Brain pericyte (primary cell): ENCODE results near the gene CRKL.
"Not testable (repeated sequence)": the region's sequence is repeated elsewhere in the genome, so short reads cannot be mapped to it uniquely, and the experiment has no call there.

ENCODE experiments used
- DNase-seq: peaks from one replicate; pipeline ENCODE4 v3.0.0-alpha.2; 2012; ENCODE audit warnings: low read depth, low spot score

Gene CRKL

DNA sequence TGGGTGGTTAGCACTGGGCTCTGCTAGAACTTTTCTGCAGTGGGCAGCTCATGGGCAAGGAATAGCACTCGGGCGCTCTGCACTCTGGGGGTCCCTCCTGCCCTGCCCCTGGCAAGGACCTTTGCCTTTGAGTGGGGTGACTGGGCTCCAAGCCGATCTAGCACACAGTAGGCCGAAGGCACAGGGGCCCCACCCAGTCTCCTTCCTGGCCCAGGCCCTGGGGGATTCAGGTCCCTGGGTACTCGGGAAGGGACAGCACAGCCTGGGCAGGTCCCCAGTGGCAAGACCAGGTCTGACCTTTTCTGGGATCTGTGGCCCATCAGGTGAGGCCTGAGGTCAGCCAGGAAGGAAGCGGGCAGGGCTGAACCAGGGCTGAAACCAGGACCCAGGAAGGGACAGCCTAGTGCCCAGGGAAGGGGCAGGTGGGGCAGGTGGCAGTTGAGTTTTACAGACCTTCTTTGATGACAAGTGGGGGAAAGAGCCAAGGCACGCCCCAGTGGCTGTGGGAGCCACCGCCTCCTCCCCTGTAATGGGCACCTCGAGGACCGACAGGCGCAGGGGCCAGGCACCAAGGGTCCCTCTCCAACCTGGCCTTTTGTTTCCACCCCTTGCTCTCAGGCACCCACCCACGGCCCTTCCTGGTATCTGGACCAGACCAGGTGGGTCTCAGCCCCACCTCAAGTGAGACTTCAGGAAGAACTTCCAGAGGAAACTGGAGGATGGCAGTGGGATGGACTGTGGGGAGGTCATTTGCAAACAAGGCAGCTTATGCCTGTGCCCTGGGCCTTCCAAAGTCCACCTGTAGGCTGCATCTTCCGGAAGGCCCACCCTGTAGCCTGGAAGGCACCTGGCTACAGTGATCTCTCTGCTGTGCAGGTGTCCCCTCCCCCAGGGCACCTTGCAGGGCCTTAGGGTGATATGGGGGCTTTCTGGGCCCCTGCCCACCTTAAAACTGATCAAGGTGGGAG is 49.0 kb downstream of the CRKL start:
- no peak for DNase-seq

DNA sequence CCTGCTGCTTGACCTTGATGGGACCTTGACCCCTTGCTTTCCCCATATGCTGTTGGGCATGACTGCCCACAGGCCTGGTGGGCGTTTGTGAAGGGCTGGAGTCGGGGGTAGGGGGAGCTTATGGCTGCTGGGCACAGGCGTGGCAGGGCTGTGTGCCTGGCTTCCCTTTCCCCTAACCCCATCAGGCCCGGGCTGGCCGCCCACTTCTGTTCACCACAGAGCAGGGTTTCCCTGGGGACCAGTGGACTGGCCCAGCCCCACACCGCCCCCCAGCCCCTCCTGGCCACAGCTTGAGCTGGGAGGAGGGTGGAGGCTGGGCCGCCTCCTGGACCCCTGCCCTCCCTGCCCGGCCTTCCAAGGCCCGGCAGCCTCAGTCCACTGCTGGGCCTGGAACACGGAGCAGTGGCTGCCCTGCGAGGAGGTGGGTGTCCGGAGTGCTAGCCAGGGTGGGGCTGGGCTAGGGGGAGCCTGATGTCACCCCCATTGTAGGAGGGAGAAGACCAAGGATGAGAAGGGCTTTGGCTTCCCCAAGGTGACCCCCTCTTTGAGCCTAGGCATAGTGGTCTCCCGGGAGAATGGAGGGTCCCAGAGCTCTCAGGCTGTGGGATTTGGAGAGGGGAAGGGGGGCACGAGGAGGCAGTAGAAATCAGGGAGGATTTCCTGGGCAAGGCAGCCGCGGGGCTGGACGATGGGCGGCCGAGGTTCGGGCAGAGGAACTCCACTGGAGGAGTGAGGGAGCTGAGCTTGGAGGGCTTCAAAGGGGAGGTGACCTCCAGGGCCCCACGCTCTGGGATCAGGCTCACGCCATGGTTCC is 49.9 kb downstream of the CRKL start, which contains the start of gene AIFM3:
AIFM3 (plus strand) TSS at position 373 of the 814 bp plus-strand sequence. CDS start 690 bp downstream, outside the sequence.
- DNase-seq: no peak

DNA sequence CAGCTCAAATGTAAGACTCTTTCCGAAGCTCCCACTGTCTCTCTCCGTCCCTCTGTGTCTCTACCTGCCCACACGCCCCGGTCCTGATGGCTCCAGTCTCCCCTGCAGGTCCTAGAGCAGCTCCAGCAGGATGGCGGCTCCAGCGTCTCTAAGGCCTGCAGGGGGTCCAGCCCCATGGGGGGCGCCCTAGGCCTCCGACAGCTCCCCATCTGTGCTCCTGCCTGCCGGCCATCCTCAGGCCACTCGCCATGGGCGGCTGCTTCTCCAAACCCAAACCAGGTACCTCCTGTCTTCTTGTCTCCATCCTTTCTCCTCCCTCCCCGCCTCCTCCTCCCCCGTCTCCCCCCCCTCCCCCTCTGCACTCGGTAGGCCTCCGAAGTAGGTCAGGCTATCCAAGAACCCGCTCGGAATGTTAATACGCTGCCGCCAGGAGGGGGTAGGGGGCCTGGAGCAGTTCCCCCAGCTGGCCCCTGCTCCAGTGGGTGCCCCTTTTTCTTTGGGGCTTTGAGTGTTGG is 50.5 kb downstream of the CRKL start:
- no peak for DNase-seq

DNA sequence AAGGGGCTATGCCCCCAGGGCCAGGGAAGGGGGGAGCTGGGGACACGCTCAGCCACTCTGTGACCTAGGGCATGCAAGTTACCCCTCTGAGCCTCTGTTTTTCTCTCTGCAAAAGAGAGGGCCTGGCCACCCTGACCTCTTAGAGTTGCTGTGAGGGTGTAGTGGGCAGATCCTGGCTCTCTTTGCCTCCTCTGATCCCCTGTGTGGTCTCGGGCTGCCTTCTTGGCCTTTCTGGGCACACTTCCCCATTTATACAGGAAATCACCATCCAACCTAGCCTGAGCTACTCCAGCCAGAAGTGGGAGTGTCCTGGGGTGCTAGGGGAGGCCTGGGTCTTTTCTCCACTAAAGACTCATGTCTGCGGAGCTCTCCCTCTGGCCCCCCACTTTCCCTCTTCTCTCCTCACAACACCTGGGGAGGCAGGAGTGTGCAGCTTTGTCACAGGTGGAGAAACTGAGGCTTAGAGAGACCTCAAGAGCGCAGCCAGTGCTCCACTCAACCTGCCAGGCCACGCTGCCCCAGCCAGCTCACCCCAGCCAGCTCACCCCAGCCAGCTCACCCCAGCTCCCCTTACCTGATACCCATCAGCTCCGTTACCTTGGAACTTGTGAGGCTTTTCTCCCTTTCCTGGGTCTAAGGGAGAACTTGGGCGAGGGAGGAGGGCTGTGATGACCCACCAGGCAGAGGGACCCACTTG is 51.2 kb downstream of the CRKL start:
- no peak for DNase-seq

DNA sequence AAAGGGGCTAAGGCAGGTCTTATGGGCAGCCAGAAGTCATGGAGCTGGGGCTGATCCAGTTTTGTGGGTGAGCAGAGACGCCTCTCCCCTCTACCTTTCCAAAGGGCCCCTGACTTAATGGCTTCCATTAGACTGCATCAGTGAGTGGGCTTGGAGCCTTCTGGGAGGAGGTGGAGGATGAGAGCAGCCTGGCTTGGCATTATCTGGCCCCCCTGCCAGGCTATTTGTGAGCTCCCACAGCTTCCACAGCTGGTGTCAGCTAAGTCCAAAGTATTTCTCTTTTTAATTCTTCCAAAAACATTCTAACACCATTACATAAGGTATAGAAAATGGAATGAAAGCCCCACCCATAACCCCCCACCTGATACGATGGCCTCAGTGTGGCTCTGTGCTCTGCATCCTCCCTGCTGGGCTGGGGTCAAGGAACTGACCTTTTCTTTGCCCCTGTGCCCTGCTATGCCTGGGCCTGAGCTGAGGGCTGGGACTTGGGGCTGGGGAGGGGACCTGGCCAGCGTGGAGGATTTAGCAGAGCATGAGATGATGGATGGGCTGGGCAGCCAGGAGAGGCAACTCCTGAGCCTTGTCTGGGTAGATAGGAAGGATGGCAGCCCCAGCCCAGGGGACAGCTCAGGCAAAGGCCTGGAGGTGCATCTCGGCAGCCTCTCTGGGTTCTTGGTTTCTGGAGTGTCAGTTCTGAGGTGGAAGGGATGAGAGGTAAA is 53.9 kb downstream of the CRKL start:
- DNase-seq: no peak

DNA sequence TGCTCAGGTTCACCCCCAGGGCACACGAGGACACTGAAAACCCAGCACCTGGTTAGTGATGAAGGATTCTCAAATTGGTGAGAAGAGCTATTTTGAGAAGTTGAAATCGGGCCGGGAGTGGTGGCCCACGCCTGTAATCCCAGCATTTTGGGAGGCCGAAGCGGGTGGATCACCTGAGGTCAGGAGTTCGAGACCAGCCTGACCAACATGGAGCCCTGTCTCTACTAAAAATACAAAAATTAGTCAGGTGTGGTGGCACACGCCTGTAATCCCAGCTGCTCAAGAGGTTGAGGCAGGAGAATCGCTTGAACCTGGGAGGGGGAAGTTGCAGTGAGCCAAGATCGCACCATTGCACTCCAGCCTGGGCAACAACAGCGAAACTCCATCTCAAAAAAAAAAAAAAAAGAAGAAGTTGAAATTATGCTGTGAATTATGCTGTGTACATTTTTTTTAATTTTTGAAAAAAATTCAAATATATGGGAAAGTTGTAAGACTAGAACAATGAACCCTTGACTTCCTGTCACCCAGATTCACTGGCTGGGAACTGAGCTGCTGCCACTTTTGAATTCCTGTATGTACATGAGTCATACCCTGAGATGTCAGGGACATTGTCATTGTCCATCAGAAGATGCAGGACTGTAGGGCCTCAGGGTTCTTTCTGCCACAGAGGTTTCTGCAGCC is 54.9 kb downstream of the CRKL start:
- not testable (repeated sequence) for DNase-seq

DNA sequence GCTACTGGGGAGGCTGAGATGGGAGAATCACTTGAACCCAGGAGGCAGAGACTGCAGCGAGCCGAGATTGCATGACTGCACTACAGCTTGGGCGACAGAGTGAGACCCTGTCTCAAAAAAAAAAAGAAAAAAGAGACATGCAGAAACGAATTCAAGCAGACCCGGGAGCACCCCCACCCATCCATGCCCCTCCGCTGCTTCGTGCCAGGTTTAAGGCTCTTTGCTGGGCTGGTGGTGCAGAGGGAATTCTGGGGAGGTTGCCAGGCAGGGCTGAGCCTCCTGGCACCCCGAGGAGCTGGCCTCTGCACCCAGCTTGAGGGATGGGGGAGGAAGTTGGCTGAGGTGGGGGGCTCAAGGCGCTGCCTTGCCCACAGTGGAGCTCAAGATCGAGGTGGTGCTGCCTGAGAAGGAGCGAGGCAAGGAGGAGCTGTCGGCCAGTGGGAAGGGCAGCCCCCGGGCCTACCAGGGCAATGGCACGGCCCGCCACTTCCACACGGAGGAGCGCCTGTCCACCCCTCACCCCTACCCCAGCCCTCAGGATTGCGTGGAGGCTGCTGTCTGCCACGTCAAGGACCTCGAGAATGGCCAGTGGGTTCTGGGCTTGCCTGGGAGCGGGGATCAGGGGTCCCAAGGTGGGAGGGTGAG is 55.8 kb downstream of the CRKL start:
- DNase-seq: no peak

DNA sequence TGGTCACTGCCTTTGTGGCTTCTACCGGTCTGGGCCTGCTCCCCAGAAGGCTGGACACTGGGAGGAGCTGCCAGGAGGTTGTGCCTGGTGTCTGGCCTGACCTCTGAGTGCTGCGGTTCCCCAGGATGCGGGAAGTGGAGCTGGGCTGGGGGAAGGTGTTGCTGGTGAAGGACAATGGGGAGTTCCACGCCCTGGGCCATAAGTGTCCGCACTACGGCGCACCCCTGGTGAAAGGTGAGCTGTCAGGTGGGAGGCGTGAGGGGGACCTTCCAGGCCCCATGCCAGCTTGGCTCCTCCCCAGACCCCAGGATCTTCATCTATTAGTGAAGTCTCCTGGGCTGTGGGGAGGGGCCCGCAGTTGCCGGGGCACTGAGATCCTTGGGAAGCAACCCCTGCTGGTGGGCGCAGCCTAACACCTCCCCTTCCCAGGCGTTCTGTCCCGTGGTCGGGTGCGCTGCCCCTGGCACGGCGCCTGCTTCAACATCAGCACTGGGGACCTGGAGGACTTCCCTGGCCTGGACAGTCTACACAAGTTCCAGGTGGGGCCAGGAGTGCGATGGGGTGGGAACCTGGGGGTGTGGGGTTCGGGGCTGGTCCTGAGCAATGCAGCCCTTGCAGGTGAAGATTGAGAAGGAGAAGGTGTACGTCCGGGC is 56.6 kb downstream of the CRKL start:
- no peak for DNase-seq

DNA sequence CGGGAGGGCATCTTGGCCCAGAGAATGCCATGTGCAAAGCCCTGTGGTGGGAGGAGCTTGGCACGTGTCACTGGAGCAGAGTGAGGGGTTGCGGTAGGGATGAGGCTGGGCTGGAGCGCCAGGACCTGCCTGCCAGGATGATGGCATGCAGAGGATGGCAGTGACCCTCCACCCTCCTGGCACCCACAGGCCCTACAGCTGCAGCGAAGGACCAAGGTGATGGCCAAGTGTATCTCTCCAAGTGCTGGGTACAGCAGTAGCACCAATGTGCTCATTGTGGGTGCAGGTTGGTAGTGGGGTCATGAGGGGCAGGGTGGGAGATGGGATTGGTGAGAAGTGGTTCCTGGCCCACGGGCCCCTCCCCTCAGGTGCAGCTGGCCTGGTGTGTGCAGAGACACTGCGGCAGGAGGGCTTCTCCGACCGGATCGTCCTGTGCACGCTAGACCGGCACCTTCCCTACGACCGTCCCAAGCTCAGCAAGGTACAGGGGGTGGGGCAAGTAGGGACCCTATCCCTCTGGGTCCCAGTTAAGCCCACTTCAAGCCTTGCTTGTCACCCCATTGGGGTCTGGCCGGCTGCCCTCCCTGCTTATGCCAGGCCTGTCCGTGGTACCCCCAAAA is 57.2 kb downstream of the CRKL start:
- DNase-seq: no peak

DNA sequence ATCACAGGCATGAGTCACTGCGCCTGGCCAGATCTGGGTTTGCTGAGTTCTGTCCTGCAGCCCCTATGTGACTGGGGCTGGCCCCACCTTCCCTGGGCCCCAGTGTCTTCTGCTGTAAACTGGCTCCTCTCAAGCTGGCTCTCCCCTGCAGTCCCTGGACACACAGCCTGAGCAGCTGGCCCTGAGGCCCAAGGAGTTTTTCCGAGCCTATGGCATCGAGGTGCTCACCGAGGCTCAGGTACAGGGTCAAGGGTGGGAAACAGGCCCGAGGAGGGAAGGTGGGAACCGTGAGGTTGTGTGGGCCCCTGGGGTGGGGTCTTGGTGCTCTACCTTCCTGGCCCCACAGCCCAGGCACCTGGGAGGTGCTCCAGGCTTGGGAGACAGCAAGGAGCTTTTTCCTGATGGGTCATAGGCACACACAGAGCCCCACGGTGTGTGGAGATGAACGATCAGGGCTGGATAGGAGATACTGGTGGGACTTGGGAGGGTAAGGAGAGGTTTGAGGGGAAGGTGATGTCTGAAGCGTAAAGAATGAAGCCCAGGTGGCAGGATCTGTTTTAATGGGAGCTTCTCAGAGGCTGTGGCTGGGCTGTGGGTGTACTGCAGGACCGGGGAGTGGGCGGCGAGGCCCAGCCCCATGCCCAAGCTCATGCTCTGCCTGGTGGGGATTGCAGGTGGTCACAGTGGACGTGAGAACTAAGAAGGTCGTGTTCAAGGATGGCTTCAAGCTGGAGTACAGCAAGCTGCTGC is 58.5 kb downstream of the CRKL start:
- no peak for DNase-seq

DNA sequence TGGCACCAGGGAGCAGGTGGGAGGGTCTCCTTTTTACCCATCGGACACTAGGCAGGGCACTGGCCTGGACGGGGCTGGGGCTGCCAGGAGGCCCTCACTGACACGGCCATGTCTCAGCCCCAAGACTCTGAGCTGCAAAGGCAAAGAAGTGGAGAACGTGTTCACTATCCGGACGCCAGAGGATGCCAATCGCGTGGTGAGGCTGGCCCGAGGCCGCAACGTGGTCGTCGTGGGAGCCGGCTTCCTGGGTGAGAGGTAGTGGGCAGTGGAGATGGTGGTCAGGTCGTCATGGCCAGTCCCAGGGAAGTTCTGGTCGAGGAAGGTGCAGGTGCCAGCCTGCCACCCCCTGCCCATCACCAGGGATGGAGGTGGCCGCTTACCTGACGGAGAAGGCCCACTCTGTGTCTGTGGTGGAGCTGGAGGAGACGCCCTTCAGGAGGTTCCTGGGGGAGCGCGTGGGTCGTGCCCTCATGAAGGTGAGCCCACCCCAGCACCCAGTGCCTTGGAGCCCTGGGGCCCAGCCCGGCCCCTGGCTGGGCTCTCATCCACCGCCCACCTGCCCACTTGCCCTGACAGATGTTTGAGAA is 59.2 kb downstream of the CRKL start:
- DNase-seq: no peak

DNA sequence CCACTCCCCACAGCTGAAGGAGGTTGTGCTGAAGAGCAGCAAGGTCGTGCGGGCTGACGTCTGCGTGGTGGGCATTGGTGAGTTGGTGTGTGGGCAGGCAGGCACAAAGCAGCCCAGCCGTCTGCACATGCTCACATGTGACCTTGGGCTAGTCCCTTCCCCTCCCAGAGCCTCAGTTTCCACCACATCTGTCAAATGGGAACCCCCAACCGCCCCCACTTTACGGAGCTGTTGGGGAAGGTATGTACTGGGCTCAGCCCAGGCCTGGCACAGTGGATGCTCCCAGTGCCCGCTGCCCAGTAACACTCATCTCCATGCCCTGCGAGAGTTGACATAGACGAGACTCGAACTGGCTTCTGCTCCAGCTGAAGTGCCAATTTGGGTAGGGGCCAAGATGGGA is 59.8 kb downstream of the CRKL start:
- no peak for DNase-seq

DNA sequence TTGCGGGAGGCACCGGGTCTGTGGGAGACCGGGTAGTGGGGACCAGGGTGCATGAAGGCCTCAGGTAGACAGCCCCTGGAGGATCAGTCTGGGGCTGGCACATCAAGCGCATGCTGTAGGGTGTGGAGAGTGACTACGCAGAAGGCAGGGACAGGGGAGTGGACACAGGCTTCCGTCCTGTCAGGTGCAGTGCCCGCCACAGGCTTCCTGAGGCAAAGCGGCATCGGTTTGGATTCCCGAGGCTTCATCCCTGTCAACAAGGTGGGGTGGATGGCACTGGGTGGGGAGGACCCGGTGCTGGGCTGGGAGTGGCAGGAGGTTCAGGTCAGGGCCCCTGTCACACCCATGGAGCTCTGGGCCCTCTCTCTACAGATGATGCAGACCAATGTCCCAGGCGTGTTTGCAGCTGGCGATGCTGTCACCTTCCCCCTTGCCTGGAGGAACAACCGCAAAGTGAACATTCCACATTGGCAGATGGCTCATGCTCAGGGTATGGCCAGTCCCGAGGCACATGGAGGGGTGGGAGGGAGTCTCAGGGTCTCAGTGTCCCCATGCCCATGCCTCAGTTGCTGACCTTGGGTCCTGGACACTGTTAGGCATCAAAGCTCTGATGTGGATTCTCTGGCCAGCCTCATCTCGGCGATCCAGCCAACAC is 60.4 kb downstream of the CRKL start:
- no peak for DNase-seq

DNA sequence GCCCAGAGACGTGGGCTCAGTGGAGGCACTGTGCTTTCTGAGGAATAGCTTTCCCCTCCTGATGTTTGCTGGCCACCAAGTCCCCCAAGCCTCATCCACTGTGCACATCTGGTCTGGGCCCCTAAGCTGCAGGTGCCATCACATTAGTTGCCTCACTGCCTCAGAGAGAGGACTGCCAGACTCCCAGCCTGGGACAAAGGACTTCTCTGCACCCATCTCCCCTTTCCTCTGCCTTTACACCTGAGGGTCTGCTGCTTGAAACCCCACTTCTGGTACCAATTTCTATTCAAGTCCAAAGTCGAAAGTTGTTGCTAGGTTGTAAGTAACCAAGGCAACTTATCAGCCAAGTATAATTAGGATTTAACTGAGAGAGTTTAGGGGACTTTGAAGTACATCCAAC is 61.2 kb downstream of the CRKL start:
- DNase-seq: no peak

DNA sequence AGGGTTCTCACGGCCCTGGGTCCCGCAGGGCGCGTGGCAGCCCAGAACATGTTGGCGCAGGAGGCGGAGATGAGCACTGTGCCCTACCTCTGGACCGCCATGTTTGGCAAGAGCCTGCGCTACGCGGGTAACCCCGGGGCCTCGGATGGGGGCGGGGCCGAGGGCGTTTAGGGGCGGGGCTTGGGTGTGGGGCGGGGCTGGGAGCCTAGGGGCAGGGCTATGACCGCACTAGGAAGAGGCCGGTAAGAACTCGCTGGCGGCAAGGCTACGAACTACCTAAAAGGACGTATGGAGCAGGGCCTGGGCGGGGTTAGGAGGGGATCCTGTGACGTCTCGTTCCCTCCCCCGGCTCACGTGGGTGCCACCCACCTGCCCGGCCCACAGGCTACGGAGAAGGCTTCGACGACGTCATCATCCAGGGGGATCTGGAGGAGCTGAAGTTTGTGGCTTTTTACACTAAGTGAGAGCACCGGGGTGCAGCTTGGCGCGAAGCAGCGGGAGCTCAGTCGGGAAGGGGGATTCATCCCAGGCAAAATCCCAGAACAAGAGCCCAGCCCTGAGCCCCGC is 62.1 kb downstream of the CRKL start:
- peak; percentile 38 for DNase-seq

DNA sequence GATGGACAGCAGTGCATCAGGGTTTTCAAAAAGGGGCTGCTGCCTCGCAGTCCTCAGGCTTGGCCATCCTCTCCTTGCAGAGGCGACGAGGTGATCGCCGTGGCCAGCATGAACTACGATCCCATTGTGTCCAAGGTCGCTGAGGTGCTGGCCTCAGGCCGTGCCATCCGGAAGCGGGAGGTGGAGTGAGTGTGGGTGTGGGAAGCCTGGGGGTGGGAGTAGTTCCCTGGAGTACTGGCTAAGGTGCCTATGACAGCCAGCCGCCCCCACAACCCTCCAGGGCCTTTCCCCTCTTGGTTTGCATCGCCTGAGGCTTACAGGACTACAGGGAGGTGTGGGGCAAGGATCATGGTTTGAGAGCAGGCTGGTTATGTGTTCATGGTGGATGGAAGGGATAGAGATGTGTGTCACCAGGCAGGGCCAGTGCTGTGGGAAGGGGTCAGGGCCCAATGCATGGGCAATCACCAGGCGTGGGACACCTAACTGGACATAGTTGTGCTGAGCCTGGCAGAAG is 62.8 kb downstream of the CRKL start:
- no peak for DNase-seq

DNA sequence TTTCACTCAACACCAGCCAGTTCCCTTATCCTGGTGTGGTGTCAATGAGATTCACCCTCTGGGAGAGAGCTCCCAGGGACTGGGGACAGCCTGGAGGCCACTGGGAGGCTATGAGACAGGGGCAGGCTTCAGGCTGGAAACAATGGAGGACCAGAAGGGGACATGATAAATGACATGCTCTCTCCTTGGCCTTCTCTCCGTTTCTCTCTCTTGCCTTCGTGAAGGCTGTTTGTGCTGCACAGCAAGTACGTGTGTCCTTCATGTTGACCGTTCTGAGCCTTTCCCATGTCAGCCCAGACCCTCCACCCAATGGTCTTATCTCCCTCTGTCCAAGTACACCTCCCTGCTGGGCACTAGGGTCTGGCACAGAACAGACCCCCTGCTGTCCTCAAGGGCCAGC is 63.3 kb downstream of the CRKL start:
- no peak for DNase-seq
